ENCODE results near the gene IGFBP4. TPM values are rescaled to one million over a fixed set of nuclear protein-coding genes. Genes with fewer than 3 reads are reported as not detected.

IGFBP4 gene
- polyA plus RNA-seq, 1 of the 3 experiments (the other 2 are of a cell fraction), result 128 TPM

DNA sequence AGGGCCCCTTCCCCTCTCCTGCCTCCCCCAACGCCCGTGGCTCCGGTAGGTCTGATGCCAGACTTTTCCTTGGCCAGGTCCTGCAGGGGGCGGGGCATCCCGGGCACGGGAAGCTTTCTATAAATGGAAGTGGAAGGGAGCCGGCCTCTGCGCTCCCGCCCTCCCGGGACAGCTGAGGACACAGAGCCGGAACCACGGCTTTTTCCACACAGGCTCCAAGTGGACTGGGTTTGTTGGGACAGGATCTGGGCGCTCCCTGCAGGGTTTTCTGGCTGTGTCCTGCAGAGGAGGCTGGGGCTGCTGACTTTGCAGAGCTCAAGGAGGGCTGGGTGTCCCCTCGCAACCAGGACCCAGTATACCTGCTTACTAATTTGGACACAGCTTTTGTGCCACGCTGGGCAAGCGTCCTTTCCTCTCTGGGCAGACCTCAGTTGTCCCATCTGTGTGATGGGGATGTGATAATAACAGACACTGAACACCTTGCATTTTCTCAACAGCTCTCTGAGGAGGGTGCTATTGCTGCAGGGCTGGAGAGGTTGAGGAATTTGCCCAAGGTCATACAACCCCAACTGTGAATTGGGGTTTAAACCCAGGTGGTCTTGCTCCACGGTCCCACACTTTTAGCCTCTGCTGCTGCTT lies 56.4 kb downstream of the IGFBP4 start:
- ChIA-PET POLR2A (interaction anchor here (0.9 to 2.3 kb wide), 3 partner anchors 9 to 48 kb away, joined by 3 to 11 read pairs (median 3); no protein-coding TSS in a partner anchor), CTCF (interaction anchor here (1.0 to 3.6 kb wide), 6 partner anchors 23 to 298 kb away, joined by 3 to 37 read pairs (median 4); no protein-coding TSS in a partner anchor)
- H3K27ac ChIP-seq (ENCODE audit: low read depth in 2 of 2, low read length in 1 of 2), result 0 out of 4 replicates have a peak overlapping the region, but pooled peaks of 1 of the 2 experiments have one; percentile 18
- TF ChIP-seq NRF1 (IDR thresholded peaks at IDR 0.05; ENCODE audit: low read depth, low read length) (no peak), RXRA (IDR thresholded peaks at IDR 0.05; ENCODE audit: borderline replicate concordance, low read depth) (no peak)
- TF ChIP-seq, protein P1, sequence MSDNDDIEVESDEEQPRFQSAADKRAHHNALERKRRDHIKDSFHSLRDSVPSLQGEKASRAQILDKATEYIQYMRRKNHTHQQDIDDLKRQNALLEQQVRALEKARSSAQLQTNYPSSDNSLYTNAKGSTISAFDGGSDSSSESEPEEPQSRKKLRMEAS (IDR thresholded peaks at IDR 0.05; ENCODE audit: low read depth), result no peak
- peak overlapping the region; percentile 76 for H3K4me2 ChIP-seq
- 18% methylated on average over 12 of the region's 17 CpGs for WGBS (ENCODE audit: low lambda C conversion rate)
- H3K9me2 ChIP-seq, result no peaks in the 10 kb centered on the region
- no peak overlapping the region for H3K9ac ChIP-seq
- peaks cover 5 to 11% of the 10 kb centered on the region in 2 experiments; a peak in 1 of 4 replicates for H3K4me1 ChIP-seq (ENCODE audit: control insufficient read depth in 1 of 2, insufficient read depth in 2 of 2, low read depth in 1 of 2, low read length in 1 of 2)
- peak overlapping the region in 1 of 2 experiments; percentile 13; a peak in 1 of 4 replicates for H3K4me3 ChIP-seq (ENCODE audit: low read depth in 2 of 2, low read length in 1 of 2)
- H3F3A ChIP-seq (replicated peaks; ENCODE audit: insufficient read depth), result peaks cover 6% of the 10 kb centered on the region
- no peaks in the 10 kb centered on the region for H3K79me2 ChIP-seq (ENCODE audit: insufficient read depth)
- peak; percentile 84 for DNase-seq
- no peaks in the 10 kb centered on the region for H3K36me3 ChIP-seq (replicated peaks in 1 of 2; ENCODE audit: control insufficient read depth in 1 of 2, insufficient read depth in 2 of 2, low read length in 1 of 2)
- no peaks in the 10 kb centered on the region for H4K20me1 ChIP-seq (ENCODE audit: insufficient read depth)
- peak overlapping the region; percentile 93 for H2AFZ ChIP-seq (ENCODE audit: low read depth)
- no peaks in the 10 kb centered on the region for H3K9me3 ChIP-seq
- no peaks in the 10 kb centered on the region for H3K27me3 ChIP-seq (ENCODE audit: insufficient read depth)

DNA sequence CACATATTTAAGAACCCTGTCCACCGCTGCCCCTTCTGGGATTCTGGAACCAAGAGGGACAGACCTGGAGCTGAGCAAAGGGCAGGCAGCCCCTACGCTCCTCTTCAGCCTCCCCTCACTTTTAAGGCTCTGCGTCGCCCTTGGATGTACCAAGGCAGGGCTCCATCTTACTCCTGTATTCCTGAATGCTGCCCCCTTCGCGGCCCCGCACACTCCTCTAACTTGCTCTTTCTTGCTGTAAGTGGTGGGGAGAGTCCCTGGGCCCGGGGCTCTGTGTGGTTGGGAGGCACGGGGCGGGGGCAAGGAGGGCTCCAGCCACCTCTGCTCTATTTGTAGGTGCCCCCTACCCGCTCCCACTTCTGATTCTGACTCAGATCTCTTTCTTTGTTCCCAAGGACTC lies 56.9 kb downstream of the IGFBP4 start:
- Histone ChIP-seq H3K27ac (ENCODE audit: low read depth in 2 of 2, low read length in 1 of 2) (no peak overlapping the region), H3K4me3 (ENCODE audit: low read depth in 2 of 2, low read length in 1 of 2) (no peak overlapping the region), H3K4me2 (peak overlapping the region; percentile 76; the same call in 1 of the 2 replicates), H2AFZ (ENCODE audit: low read depth) (no peak overlapping the region), H3K4me1 (ENCODE audit: control insufficient read depth in 1 of 2, insufficient read depth in 2 of 2, low read depth in 1 of 2, low read length in 1 of 2) (peaks cover 5 to 11% of the 10 kb centered on the region in 2 experiments; a peak in 1 of 4 replicates), H3K9me2 (no peaks in the 10 kb centered on the region), H3K9me3 (no peaks in the 10 kb centered on the region), H3K36me3 (replicated peaks in 1 of 2; ENCODE audit: control insufficient read depth in 1 of 2, insufficient read depth in 2 of 2, low read length in 1 of 2) (no peaks in the 10 kb centered on the region), H3K9ac (no peak overlapping the region), H3F3A (replicated peaks; ENCODE audit: insufficient read depth) (peaks cover 6% of the 10 kb centered on the region), H4K20me1 (ENCODE audit: insufficient read depth) (no peaks in the 10 kb centered on the region), H3K79me2 (ENCODE audit: insufficient read depth) (no peaks in the 10 kb centered on the region), H3K27me3 (ENCODE audit: insufficient read depth) (no peaks in the 10 kb centered on the region)
- 92% methylated on average over 9 of the region's 11 CpGs for WGBS (ENCODE audit: low lambda C conversion rate)
- ChIA-PET CTCF (interaction anchor here (1.2 to 3.6 kb wide), 4 partner anchors 24 to 298 kb away, joined by 3 to 37 read pairs (median 4); no protein-coding TSS in a partner anchor), POLR2A (interaction anchor here (0.9 to 2.3 kb wide), 2 partner anchors 10 to 49 kb away, joined by 3 to 11 read pairs; no protein-coding TSS in a partner anchor)
- DNase-seq, result no peak
- no peak for TF ChIP-seq GABPA (IDR thresholded peaks at IDR 0.05; ENCODE audit: low read depth)
- no peak for TF ChIP-seq MEF2A (IDR thresholded peaks at IDR 0.05; ENCODE audit: borderline replicate concordance, low read depth)
- no peak for TF ChIP-seq FOSL2 (IDR thresholded peaks at IDR 0.05; ENCODE audit: borderline replicate concordance, low read depth)
- no peak for TF ChIP-seq USF2 (IDR thresholded peaks at IDR 0.05; ENCODE audit: borderline replicate concordance, low read depth, low read length)
- TF ChIP-seq SIN3A (IDR thresholded peaks at IDR 0.05; ENCODE audit: borderline replicate concordance, low read depth, low read length), result no peak
- TF ChIP-seq, protein P2, sequence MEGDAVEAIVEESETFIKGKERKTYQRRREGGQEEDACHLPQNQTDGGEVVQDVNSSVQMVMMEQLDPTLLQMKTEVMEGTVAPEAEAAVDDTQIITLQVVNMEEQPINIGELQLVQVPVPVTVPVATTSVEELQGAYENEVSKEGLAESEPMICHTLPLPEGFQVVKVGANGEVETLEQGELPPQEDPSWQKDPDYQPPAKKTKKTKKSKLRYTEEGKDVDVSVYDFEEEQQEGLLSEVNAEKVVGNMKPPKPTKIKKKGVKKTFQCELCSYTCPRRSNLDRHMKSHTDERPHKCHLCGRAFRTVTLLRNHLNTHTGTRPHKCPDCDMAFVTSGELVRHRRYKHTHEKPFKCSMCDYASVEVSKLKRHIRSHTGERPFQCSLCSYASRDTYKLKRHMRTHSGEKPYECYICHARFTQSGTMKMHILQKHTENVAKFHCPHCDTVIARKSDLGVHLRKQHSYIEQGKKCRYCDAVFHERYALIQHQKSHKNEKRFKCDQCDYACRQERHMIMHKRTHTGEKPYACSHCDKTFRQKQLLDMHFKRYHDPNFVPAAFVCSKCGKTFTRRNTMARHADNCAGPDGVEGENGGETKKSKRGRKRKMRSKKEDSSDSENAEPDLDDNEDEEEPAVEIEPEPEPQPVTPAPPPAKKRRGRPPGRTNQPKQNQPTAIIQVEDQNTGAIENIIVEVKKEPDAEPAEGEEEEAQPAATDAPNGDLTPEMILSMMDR (IDR thresholded peaks at IDR 0.05), result no peak
- TF ChIP-seq MXI1 (IDR thresholded peaks at IDR 0.05; ENCODE audit: low read depth, low read length), result no peak
- TF ChIP-seq EP300 (IDR thresholded peaks at IDR 0.05; ENCODE audit: borderline replicate concordance in 1 of 2, low read depth in 1 of 2, low read length in 1 of 2), result no peak
- TF ChIP-seq ELF1 (IDR thresholded peaks at IDR 0.05), result no peak
- no peak for TF ChIP-seq TAF1 (IDR thresholded peaks at IDR 0.05; ENCODE audit: borderline replicate concordance, low read depth, low read length)
- TF ChIP-seq REST (IDR thresholded peaks at IDR 0.05; ENCODE audit: low read depth, low read length), result no peak
- no peak for TF ChIP-seq RFX5 (IDR thresholded peaks at IDR 0.05; ENCODE audit: low read length)
- TF ChIP-seq RCOR1 (IDR thresholded peaks at IDR 0.05; ENCODE audit: low read length), result no peak
- TF ChIP-seq PBX3 (IDR thresholded peaks at IDR 0.05), result no peak
- no peak for TF ChIP-seq SMC3 (IDR thresholded peaks at IDR 0.05; ENCODE audit: low read depth, low read length)
- TF ChIP-seq EZH2phosphoT487 (IDR thresholded peaks at IDR 0.05; ENCODE audit: borderline replicate concordance, low read depth), result no peak
